Kidney epithelial cell (primary cell): ENCODE data around the gene NAGS. TPM values are rescaled to one million over a fixed set of nuclear protein-coding genes. Genes with fewer than 3 reads are reported as not detected.

Source experiments
- DNase-seq: peaks from one replicate; pipeline ENCODE4 v3.0.0-alpha.2; 2010; ENCODE audit warnings: low read depth
- H3K27me3 ChIP-seq: 2 replicates; pipeline ENCODE4 v1.6.0; 2011; ENCODE audit warnings: low read length; ENCODE audit not compliant: control insufficient read depth, insufficient read depth
- H3K36me3 ChIP-seq: 2 replicates; pipeline ENCODE4 v1.5.1; 2011; ENCODE audit warnings: low read length; ENCODE audit not compliant: control insufficient read depth, insufficient read depth
- H3K4me3 ChIP-seq: 2 replicates; pipeline ENCODE4 v1.5.1; 2011; ENCODE audit warnings: low read depth, mild to moderate bottlenecking, control low read depth, low read length
- CTCF ChIP-seq: IDR thresholded peaks from 2 replicates; pipeline ENCODE4 v1.5.1; 2011; ENCODE audit warnings: mild to moderate bottlenecking, moderate library complexity, low read length, control low read depth, inconsistent platforms; ENCODE audit not compliant: insufficient read depth, poor library complexity, severe bottlenecking
- total RNA-seq: library from RNA; depleted of rRNA; stranded (reverse); fragments of >200 nt; gene quantifications from 2 replicates; pipeline ENCODE4 v1.2.3, GENCODE V29; 2015

NAGS gene
- total RNA-seq, 1 donor from 2014 or later, result 15.7 TPM

- no peak for DNase-seq
- Histone ChIP-seq H3K4me3 (no peak overlapping the region), H3K36me3 (no peaks in the 10 kb centered on the region), H3K27me3 (peaks cover 31% of the 10 kb centered on the region)
- no peak for TF ChIP-seq CTCF
These were observed 21.3 kb upstream of the NAGS start for GRCh38 chr17:43983196-43983514.

GRCh38 chr17:43983515-43984411, 20.7 kb upstream of the NAGS start:
- no peaks in the 10 kb centered on the region for H3K36me3 ChIP-seq
- peak; percentile 40 for TF ChIP-seq CTCF
- H3K27me3 ChIP-seq, result peaks cover 25% of the 10 kb centered on the region
- no peak for DNase-seq
- H3K4me3 ChIP-seq, result peak overlapping the region; percentile 26

DNA sequence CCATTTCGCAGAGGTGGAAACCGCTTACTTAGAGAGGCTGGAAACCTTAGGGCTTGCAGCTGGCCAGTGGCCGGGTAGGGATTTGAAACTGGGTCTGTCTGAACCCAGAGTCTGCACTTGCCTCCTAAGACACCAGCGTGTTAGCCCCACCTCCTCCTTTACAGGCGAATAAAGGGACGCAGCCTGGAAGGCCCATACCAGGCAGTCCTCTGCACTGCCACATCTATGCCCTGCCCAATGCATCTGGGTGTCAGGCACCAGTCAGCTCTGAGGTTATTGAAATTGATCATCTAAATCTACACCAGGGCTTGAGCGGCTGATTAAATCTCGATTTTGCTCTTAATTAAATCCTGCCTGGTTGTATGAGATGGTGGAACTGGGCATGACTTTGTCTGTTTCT, 19.9 kb upstream of the NAGS start:
- DNase-seq, result no peak
- Histone ChIP-seq H3K4me3 (no peak overlapping the region), H3K27me3 (peaks cover 25% of the 10 kb centered on the region), H3K36me3 (no peaks in the 10 kb centered on the region)
- TF ChIP-seq CTCF, result no peak

GRCh38 chr17:43986225-43986981, 18.0 kb upstream of the NAGS start:
- no peak for TF ChIP-seq CTCF
- Histone ChIP-seq H3K4me3 (no peak overlapping the region), H3K27me3 (peaks cover 25% of the 10 kb centered on the region), H3K36me3 (no peaks in the 10 kb centered on the region)
- DNase-seq, result no peak

DNA sequence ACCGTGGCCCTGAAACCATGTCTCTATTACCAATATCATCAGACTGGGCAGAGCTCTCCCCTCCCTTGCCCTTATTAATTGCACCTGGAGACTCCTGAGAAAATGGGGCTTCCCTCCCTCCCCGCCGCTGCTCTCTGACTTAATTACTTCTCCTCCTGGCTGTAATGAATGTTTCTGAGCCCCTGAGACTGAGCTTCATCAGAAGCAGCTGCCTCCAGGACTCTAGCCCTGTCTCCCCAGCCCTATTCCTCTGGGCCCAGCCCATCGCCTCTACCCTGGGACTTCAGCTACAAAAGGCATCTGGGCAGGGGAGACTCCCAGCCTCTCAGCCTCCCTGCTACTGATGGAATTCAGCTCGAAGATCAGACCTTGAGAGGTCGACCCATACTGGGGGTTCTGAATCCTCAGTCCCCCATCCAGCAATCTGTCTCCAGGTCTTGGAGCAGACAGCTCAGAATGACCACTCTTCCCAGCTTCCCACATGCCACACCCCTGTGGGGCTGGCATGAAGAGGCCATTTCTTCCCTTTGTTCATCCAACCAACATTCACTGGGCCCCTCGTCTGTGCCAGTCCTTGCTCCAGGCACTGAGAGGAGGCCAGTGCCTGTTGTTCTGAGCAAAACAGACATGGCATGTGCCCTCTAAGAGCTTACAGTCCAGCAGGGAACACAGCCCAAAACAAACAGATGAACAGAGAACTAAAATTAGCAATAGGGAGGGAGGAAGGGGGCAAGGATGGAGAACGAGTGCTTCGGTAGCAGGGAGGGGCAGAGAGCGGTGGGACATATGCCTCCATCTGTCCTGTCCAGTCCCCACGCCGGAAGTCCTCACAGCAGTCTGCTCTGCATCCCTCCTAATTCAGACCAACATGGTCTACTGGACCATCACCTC, 17.0 kb upstream of the NAGS start:
- TF ChIP-seq CTCF, result no peak
- peaks cover 25% of the 10 kb centered on the region for H3K27me3 ChIP-seq
- DNase-seq, result no peak

More for the DNA sequence above, 17.0 kb upstream of the NAGS start:
- Histone ChIP-seq H3K36me3 (no peaks in the 10 kb centered on the region), H3K4me3 (no peak overlapping the region)
